Endothelial cell of umbilical vein (primary cell): ENCODE measurements around the gene NUP160. TPM values are rescaled to one million over a fixed set of nuclear protein-coding genes. Genes with fewer than 3 reads are reported as not detected.
"Not testable (repeated sequence)": the region's sequence is repeated elsewhere in the genome, so short reads cannot be mapped to it uniquely, and the experiment has no call there.

Experiments used
- BruUV-seq: library from RNA; stranded (reverse); fragments of 400-500 nt; replicated peaks from 2 replicates; lab custom pipeline; 2021; lab: Mats Ljungman, UMichigan
- CTCF ChIA-PET: fragments of 300-600, 350-600 bp; sonication (Branson Sonifier 250); formaldehyde crosslinking; loops from one replicate; lab custom pipeline; 2021; ENCODE audit warnings: antibody characterized with exemption, inconsistent platforms; lab: Charles Lee
- POLR2A ChIA-PET: fragments of 300-600, 350-600 bp; sonication (Branson Sonifier 250); formaldehyde crosslinking; loops from one replicate; lab custom pipeline; 2021; ENCODE audit warnings: antibody characterized with exemption, inconsistent platforms; lab: Charles Lee
- DNase-seq: peaks from one replicate; pipeline ENCODE4 v3.0.0-alpha.2; 2011; ENCODE audit warnings: low read depth, low spot score
- FAIRE-seq: peaks from 2 replicates; lab custom pipeline; 2011; peaks lifted over from hg19 to GRCh38; lab: Jason Lieb, UNC
- H2AFZ ChIP-seq: 2 replicates; pipeline ENCODE4 v1.6.0; 2012; ENCODE audit warnings: low read depth, low read length, control low read depth, inconsistent platforms
- H3K27ac ChIP-seq: 2 replicates; pipeline ENCODE4 v1.5.1; 2011; ENCODE audit warnings: low read depth, mild to moderate bottlenecking, control low read depth, low read length, moderate library complexity; ENCODE audit not compliant: insufficient read depth
- H3K27me3 ChIP-seq, 2 experiments: 2 replicates each; pipeline versions ENCODE4 v1.6.0 to v1.6.1; 2011; ENCODE audit warnings: low read length in 2 of 2, mixed read lengths in 1 of 2; ENCODE audit not compliant: control insufficient read depth in 2 of 2, insufficient read depth in 2 of 2
- H3K36me3 ChIP-seq, 2 experiments: 2 replicates in 1 of 2; 3 replicates in 1 of 2; pipeline ENCODE4 v1.5.1; 2011; ENCODE audit warnings: low read length in 2 of 2, mild to moderate bottlenecking in 1 of 2, moderate library complexity in 1 of 2; ENCODE audit not compliant: control insufficient read depth in 2 of 2, insufficient read depth in 2 of 2; ENCODE audit errors: extremely low read depth in 1 of 2
- H3K4me1 ChIP-seq: 3 replicates; pipeline ENCODE4 v1.5.1; 2011; ENCODE audit warnings: mild to moderate bottlenecking, low read length; ENCODE audit not compliant: control insufficient read depth, insufficient read depth; ENCODE audit errors: extremely low read depth
- H3K4me2 ChIP-seq: 2 replicates; pipeline ENCODE4 v1.6.1; 2011; ENCODE audit warnings: low read length, control low read depth, mixed read lengths; ENCODE audit not compliant: insufficient read depth
- H3K4me3 ChIP-seq, 3 experiments: fragments of 200-600 bp in 1 of 3; sonication (generic), shearing (Covaris generic) in 1 of 3; replicated peaks in 1 of 3; 2 replicates each; pipeline ENCODE4 v1.5.1; 2011 to 2016; ENCODE audit warnings: control low read depth in 3 of 3, low read length in 3 of 3, mild to moderate bottlenecking in 2 of 3, inconsistent platforms in 1 of 3, low read depth in 1 of 3, moderate library complexity in 1 of 3; ENCODE audit not compliant: insufficient read depth in 1 of 3
- H3K79me2 ChIP-seq: 2 replicates; pipeline ENCODE4 v1.6.0; 2012; ENCODE audit warnings: low read length, inconsistent platforms; ENCODE audit not compliant: control insufficient read depth, insufficient read depth
- H3K9ac ChIP-seq: replicated peaks from 2 replicates; pipeline ENCODE3; 2011; ENCODE audit warnings: low read length, control low read depth; ENCODE audit not compliant: insufficient read depth; ENCODE audit errors: extremely low read depth
- H3K9me1 ChIP-seq: replicated peaks from 3 replicates; pipeline ENCODE4 v1.6.0; 2011; ENCODE audit warnings: mild to moderate bottlenecking, low read length; ENCODE audit not compliant: control insufficient read depth, insufficient read depth; ENCODE audit errors: extremely low read depth
- H3K9me3 ChIP-seq: replicated peaks from 2 replicates; pipeline ENCODE4 v1.5.1; 2012; ENCODE audit warnings: low read length, inconsistent platforms; ENCODE audit not compliant: control insufficient read depth, insufficient read depth
- H4K20me1 ChIP-seq: replicated peaks from 2 replicates; pipeline ENCODE3; 2011; ENCODE audit warnings: mild to moderate bottlenecking, low read length; ENCODE audit not compliant: control insufficient read depth, insufficient read depth; ENCODE audit errors: extremely low read depth
- CTCF ChIP-seq, 2 donors: IDR thresholded peaks; 1 replicate in 1 of 2; 2 replicates in 1 of 2; pipeline ENCODE4 v1.5.1; 2011; ENCODE audit warnings: low read length in 2 of 2, mild to moderate bottlenecking in 2 of 2, moderate library complexity in 2 of 2, control low read depth in 1 of 2, inconsistent platforms in 1 of 2, low read depth in 1 of 2; ENCODE audit not compliant: insufficient read depth in 1 of 2; ENCODE audit errors: extremely low read depth in 1 of 2
- FOS ChIP-seq: IDR thresholded peaks from 2 replicates; pipeline ENCODE4 v1.6.1; 2011; ENCODE audit warnings: mild to moderate bottlenecking, low read length, moderate library complexity, borderline replicate concordance; ENCODE audit not compliant: insufficient read depth
- GATA2 ChIP-seq: IDR thresholded peaks from 2 replicates; pipeline ENCODE4 v1.7.0; 2011; ENCODE audit warnings: low read depth, mild to moderate bottlenecking, moderate library complexity, mixed read lengths, low read length; ENCODE audit not compliant: insufficient read length, insufficient read depth
- JUN ChIP-seq: IDR thresholded peaks from 2 replicates; pipeline ENCODE4 v1.6.1; 2011; ENCODE audit warnings: borderline replicate concordance, low read depth; ENCODE audit not compliant: insufficient read length, insufficient read depth
- MYC ChIP-seq: IDR thresholded peaks from one replicate; pipeline ENCODE4 v1.6.1; 2011; ENCODE audit warnings: mild to moderate bottlenecking, low read depth, low read length
- dilution Hi-C: fragments of 300-500 bp; cut with MboI; formaldehyde crosslinking; loops from one replicate; pipeline ENCODE4 v1.15.0; 2019; ENCODE audit warnings: low sequenced_read_pairs; ENCODE audit not compliant: extremely low pct_ligation_motif_present
- intact Hi-C: fragments of 100-400 bp; cut with micrococcal nuclease; formaldehyde crosslinking; loops from one replicate; pipeline ENCODE4 v1.10.0; 2022
- polyA plus RNA-seq, 4 experiments: library from polyadenylated mRNA; depleted of rRNA in 3 of 4; stranded (reverse) in 3 of 4; unstranded in 1 of 4; fragments of >200 nt; gene quantifications; 2 replicates each; pipeline versions ENCODE4 v1.2.1 to v1.2.3, GENCODE V29; 2011 to 2012; ENCODE audit warnings: missing spikeins in 1 of 4
- total RNA-seq: library from RNA; stranded (reverse); gene quantifications from 2 replicates; pipeline ENCODE4 v1.2.3, GENCODE V29; 2021

NUP160 gene
- total and polyA plus RNA-seq, 2 donors (not counting 3 experiments of a cell fraction or from before 2014, with no cell fraction given), result 15.4 to 39.6 TPM

GRCh38 chr11:47879259-47880158 is 31.4 kb upstream of the NUP160 start:
- ChIA-PET POLR2A (no interaction called here), CTCF (interaction anchor here (1.2 to 1.6 kb wide), 2 partner anchors 9 to 27 kb away, joined by 4 to 5 read pairs; no protein-coding TSS in a partner anchor)
- Histone ChIP-seq H3K4me1 (no peaks in the 10 kb centered on the region), H3K9me1 (no peaks in the 10 kb centered on the region), H3K9ac (no peak overlapping the region), H3K79me2 (no peaks in the 10 kb centered on the region), H3K4me3 (no peak overlapping the region), H3K27me3 (no peaks in the 10 kb centered on the region), H3K9me3 (no peaks in the 10 kb centered on the region), H4K20me1 (no peaks in the 10 kb centered on the region), H2AFZ (no peak overlapping the region), H3K36me3 (no peaks in the 10 kb centered on the region), H3K4me2 (no peak overlapping the region), H3K27ac (no peak overlapping the region)
- BruUV-seq, result no TSS peak
- no peak for DNase-seq
- dilution Hi-C loops (no loop called here), intact Hi-C loops (no loop called here)
- no peak for TF ChIP-seq JUN
- no peak for TF ChIP-seq GATA2
- TF ChIP-seq CTCF (IDR thresholded peaks at IDR 0.05; ENCODE audit: extremely low read depth in 1 of 2, insufficient read depth in 1 of 2, low read depth in 1 of 2, low read length in 2 of 2), result no peak
- no peak for TF ChIP-seq FOS
- TF ChIP-seq MYC, result no peak
- no peak for FAIRE-seq

GRCh38 chr11:47875858-47876257 is 27.7 kb upstream of the NUP160 start:
- H3K4me2 ChIP-seq, CTCF ChIA-PET, H3K27me3 ChIP-seq, POLR2A ChIA-PET, H2AFZ ChIP-seq, H3K9ac ChIP-seq, H3K36me3 ChIP-seq, intact Hi-C loops, H3K27ac ChIP-seq, H3K9me1 ChIP-seq, H3K4me1 ChIP-seq, DNase-seq, H3K4me3 ChIP-seq, dilution Hi-C loops, BruUV-seq, H3K79me2 ChIP-seq, FAIRE-seq, H4K20me1 ChIP-seq, H3K9me3 ChIP-seq: not testable (repeated sequence)
